Measurements from ENCODE around the gene TCEAL1.
"Not testable (repeated sequence)": the region's sequence is repeated elsewhere in the genome, so short reads cannot be mapped to it uniquely, and the experiment has no call there.

TCEAL1 gene

GRCh38 chrX:103656617-103657016 is 27.8 kb downstream of the TCEAL1 start:
- no peak for DNase-seq (ENCODE audit: low read depth)

DNA sequence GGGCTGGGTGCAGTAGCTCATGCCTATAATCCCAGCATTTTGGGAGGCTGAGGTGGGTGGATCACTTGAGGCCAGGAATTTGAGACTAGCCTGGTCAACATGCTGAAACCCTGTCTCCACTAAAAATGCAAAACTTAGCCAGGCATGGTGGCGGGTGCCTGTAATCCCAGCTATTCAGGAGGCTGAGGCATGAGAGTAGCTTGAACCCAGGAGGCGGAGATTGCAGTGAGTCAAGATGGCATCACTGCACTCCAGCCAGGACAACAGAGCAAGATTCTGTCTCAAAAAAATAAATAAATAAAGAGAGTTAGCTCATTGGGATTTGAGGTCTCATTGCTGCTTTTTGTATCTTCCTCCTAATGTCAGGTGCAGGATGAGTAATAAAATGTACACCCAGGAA is 28.3 kb downstream of the TCEAL1 start:
- not testable (repeated sequence) for H3K4me3 ChIP-seq (ENCODE audit: low read depth, low read length); DNase-seq (ENCODE audit: low read depth)

More at GRCh38 chrX:103656617-103657016, 27.8 kb downstream of the TCEAL1 start:
- no peak for TF ChIP-seq CTCF (IDR thresholded peaks at IDR 0.05; ENCODE audit: low read depth, low read length, missing control alignments)
- no peak overlapping the region for H3K4me3 ChIP-seq (ENCODE audit: low read depth, low read length)

DNA sequence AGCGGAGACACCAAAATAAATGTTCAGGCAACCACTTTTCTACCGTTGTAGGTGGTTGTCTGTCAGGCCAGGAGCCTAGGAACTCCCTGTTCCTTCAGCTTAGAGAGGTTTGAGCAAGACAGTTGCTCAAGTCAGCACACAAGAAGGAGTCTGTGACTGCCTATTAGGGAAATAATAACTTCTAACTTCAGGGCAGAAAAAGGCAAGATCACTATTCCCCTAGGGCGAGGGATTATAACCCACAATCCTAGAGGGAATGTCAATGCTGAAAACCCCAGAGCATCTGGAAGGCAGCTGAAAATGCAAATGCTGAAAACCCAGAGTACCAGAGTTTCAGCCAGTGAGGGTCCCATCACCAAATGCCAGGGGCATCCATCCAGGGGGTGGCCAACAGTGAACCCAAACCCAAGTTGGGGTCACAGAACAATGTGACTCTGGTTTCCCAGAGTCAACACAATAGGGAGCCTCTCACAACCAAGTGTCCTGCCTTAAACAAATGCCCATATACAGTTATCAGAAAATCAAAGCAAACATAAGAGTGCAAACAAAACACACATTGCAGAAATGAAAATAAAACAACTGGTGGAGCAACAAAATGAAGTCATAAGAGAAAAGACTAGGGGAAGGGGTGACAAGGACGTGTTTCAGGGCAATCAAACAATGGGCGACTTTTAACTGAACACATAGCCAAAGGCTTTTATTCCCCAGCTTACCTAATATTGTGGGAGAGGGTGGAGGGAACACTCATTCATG is 30.1 kb downstream of the TCEAL1 start:
- H3K4me3 ChIP-seq (ENCODE audit: low read depth, low read length): no peak overlapping the region
- TF ChIP-seq CTCF (IDR thresholded peaks at IDR 0.05; ENCODE audit: low read depth, low read length, missing control alignments): no peak
- no peak for DNase-seq (ENCODE audit: low read depth)

DNA sequence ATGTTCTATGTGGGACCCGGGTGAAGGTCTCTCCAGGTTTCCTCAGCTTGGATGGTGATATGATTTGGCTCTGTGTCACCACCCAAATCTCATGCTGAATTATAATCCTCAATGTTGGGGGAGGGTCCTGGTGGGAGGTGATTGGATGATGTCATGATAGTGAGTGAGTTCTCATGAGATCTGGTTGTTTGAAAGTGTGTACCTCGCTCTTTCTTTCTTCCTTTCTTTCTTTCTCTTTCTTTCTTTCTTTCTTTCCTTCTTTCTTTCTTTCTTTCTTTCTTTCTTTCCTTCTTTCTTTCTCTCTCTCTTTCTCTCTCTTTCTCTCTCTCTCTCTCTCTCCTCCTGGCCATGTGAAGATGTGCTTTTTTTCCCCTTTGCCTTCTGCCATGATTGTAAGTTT is 30.7 kb downstream of the TCEAL1 start:
- DNase-seq (ENCODE audit: low read depth); H3K4me3 ChIP-seq (ENCODE audit: low read depth, low read length): not testable (repeated sequence)

DNA sequence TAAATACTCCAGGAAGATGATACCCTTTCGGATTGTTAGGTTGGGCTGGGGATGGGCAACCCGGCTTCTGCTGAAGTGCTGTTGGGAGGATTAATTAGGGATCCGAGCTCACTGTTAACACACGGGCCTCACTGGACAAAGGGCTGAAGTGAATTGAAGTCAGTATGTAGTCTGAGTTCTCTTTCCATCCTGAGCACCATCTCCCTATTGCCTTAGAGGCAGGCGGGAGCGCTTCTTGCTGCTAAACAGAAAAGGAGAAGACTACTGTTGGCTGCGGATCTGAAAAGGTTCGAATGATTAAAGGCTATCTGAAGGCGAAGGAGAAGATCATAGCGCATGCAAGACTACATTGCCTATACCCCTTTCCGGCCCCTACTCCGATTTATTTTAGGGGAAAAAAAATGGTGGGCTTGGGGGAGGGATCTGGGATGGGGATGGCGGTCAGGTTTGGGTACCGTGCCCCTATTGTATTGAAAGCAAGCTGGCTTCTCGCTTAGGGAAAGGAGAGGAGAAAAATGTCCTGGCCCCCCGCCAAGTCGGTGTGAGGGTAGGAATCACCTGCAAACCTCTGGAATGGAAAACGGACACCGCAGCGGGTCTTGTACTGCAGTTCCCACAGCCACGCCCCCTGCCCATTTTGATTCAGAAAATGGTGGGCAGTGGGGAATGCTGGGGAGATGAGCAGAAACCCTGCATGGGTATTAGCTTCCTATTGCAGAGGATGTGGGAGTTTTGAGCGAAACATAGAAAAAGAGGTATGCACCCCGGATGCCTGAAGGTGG is 35.4 kb downstream of the TCEAL1 start:
- no peak for DNase-seq (ENCODE audit: low read depth)
- no peak overlapping the region for H3K4me3 ChIP-seq (ENCODE audit: low read depth, low read length)
- TF ChIP-seq CTCF (IDR thresholded peaks at IDR 0.05; ENCODE audit: low read depth, low read length, missing control alignments): no peak

- no peak for TF ChIP-seq CTCF (IDR thresholded peaks at IDR 0.05; ENCODE audit: low read depth, low read length, missing control alignments)
- DNase-seq (ENCODE audit: low read depth): no peak
- H3K4me3 ChIP-seq (ENCODE audit: low read depth, low read length): no peak overlapping the region
Measured at GRCh38 chrX:103666202-103667107, 37.7 kb downstream of the TCEAL1 start.

GRCh38 chrX:103669745-103670144 is 41.0 kb downstream of the TCEAL1 start:
- no peak for DNase-seq (ENCODE audit: low read depth)
- no peak overlapping the region for H3K4me3 ChIP-seq (ENCODE audit: low read depth, low read length)
- TF ChIP-seq CTCF (IDR thresholded peaks at IDR 0.05; ENCODE audit: low read depth, low read length, missing control alignments): no peak
